ENCODE results near the gene HENMT1. TPM values are rescaled to one million over a fixed set of nuclear protein-coding genes. Genes with fewer than 3 reads are reported as not detected.

HENMT1 gene
- total and polyA plus RNA-seq, 9 of the 15 experiments (the other 6 are each of a cell fraction or from before 2014, with no cell fraction given), result not detected

DNA sequence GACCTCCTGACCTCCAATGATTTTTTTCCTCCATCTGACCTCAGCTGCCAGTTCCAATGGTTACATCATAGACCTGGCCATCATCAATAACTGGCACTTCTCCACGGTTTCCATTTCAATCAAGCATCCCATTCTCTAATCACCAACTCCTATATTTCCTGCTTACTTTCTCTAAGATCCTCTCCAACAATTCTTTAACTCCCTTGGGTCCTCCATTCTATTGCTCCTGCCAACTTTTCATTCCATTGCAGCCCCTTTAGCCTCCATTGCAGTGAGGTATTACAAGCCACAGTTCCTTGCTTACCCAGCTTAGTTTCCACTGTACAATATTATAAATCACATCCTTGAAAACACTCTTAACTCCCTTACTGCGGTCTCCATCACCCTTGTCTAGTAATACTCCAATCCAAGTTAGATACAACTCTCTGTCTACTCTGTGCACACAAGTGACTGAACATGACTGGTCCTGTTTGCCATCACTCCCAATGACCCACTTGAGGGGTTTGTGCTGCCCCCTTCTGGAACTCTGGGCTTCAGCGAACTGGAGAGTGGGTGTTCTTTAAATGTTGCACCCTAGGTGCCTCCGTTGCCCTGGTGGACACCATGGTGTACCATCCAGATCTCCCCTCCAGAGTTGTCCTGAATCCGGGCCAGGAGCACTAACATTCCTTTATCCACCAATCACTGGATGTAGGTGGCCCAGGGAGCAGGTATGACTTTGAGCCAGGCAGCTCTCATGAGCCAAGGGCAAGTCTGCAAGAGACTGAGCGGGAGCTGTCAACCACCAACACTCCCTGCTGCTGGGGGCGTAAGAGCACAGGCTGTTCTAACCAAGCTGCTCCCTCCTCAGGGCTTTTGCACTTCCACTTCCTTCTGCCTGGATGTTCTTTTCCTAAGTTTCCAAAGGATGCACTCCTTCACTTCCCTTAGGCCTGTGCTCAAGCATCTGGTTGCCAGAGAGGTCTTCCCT lies 48.1 kb upstream of the HENMT1 start:
- Histone ChIP-seq H2AFZ (ENCODE audit: low read depth, low read length) (peak overlapping the region; percentile 23; the same call in 1 of the 2 replicates), H3K9ac (ENCODE audit: insufficient read depth in 1 of 2, low read depth in 2 of 2, low read length in 2 of 2) (no peak overlapping the region), H3K79me2 (ENCODE audit: control insufficient read depth, insufficient read depth, low read length) (no peaks in the 10 kb centered on the region), H3K27me3 (ENCODE audit: control insufficient read depth in 2 of 2, insufficient read depth in 2 of 2, low read length in 2 of 2) (peaks cover 0 to 3% of the 10 kb centered on the region in 2 experiments; a peak in 1 of 5 replicates), H3K9me1 (ENCODE audit: control insufficient read depth, insufficient read depth, low read length) (no peaks in the 10 kb centered on the region), H3K4me3 (no peak overlapping the region), H3K36me3 (ENCODE audit: control insufficient read depth, insufficient read depth, low read length) (no peaks in the 10 kb centered on the region), H3K4me1 (replicated peaks in 1 of 2; ENCODE audit: control insufficient read depth in 2 of 2, insufficient read depth in 2 of 2, low read length in 2 of 2) (no peaks in the 10 kb centered on the region), H4K20me1 (replicated peaks; ENCODE audit: control insufficient read depth, insufficient read depth, low read length) (no peaks in the 10 kb centered on the region), H3K9me3 (replicated peaks; ENCODE audit: control insufficient read depth, insufficient read depth, low read depth, low read length) (no peaks in the 10 kb centered on the region), H3K27ac (ENCODE audit: extremely low read depth, low read depth, low read length) (no peak overlapping the region), H3K4me2 (ENCODE audit: insufficient read depth, low read length) (no peak overlapping the region)
- WGBS (ENCODE audit: insufficient coverage, low coverage, missing lambda C conversion rate), result 19% methylated on average over 7 of the region's 7 CpGs
- ATAC-seq (peak; percentile 91), DNase-seq (ENCODE audit: extremely low read depth in 1 of 4, low spot score in 3 of 4) (peak in 3 of 4 experiments; percentile 29 to 80 (median 59)), FAIRE-seq (peak; percentile 87)
- in situ Hi-C loops (cut with MboI), result no loop called here
- intact Hi-C loops (cut with micrococcal nuclease), result loop anchor here (2.0 to 5.0 kb wide), 3 partner anchors 64 to 196 kb away; partner anchors contain the start of gene EEIG2
- POLR2A ChIA-PET, result interaction anchor here (1.0 to 1.7 kb wide), 2 partner anchors 11 to 18 kb away, joined by 3 to 9 read pairs; partner anchors contain the start of gene PRPF38B
- BruUV-seq (replicated peaks), result no TSS peak
- CTCF ChIA-PET (ENCODE audit: low intra/inter-chr PET ratio), result interaction anchor here (0.6 kb wide), 1 partner anchor 898 kb away, joined by 3 read pairs; no protein-coding TSS in a partner anchor
- TF ChIP-seq UBTF (IDR thresholded peaks at IDR 0.05; ENCODE audit: borderline replicate concordance in 1 of 2, low read depth in 2 of 2, low read length in 2 of 2) (peak in 1 of 2 experiments; percentile 77; a peak in 1 of 4 replicates), XRCC4 (IDR thresholded peaks at IDR 0.05; ENCODE audit: extremely low read depth, insufficient read depth, insufficient read length) (no peak), ZKSCAN8 (CRISPR knock-in tag; IDR thresholded peaks at IDR 0.05) (no peak), MAFG (tag; conservative IDR thresholded peaks at IDR 0.05) (no peak), PHF20 (IDR thresholded peaks at IDR 0.05; ENCODE audit: partially characterized antibody) (no peak), SMAD2 (IDR thresholded peaks at IDR 0.05; ENCODE audit: low read depth, low read length) (no peak), RBM25 (IDR thresholded peaks at IDR 0.05; ENCODE audit: low read depth, low read length, severe bottlenecking) (no peak), SMC3 (conservative IDR thresholded peaks at IDR 0.05; ENCODE audit: insufficient read depth, low read depth, low read length) (peak; percentile 63), RFX1 (IDR thresholded peaks at IDR 0.05) (no peak), YBX1 (IDR thresholded peaks at IDR 0.05) (no peak), ATF1 (CRISPR knock-in tag; IDR thresholded peaks at IDR 0.05) (no peak), ATF1 (tag; IDR thresholded peaks at IDR 0.05) (no peak), ZNF12 (CRISPR knock-in tag; IDR thresholded peaks at IDR 0.05) (no peak), STAT5B (CRISPR knock-in tag; IDR thresholded peaks at IDR 0.05) (no peak), TSC22D4 (tag; IDR thresholded peaks at IDR 0.05) (no peak)
- TF ChIP-seq, protein P1, sequence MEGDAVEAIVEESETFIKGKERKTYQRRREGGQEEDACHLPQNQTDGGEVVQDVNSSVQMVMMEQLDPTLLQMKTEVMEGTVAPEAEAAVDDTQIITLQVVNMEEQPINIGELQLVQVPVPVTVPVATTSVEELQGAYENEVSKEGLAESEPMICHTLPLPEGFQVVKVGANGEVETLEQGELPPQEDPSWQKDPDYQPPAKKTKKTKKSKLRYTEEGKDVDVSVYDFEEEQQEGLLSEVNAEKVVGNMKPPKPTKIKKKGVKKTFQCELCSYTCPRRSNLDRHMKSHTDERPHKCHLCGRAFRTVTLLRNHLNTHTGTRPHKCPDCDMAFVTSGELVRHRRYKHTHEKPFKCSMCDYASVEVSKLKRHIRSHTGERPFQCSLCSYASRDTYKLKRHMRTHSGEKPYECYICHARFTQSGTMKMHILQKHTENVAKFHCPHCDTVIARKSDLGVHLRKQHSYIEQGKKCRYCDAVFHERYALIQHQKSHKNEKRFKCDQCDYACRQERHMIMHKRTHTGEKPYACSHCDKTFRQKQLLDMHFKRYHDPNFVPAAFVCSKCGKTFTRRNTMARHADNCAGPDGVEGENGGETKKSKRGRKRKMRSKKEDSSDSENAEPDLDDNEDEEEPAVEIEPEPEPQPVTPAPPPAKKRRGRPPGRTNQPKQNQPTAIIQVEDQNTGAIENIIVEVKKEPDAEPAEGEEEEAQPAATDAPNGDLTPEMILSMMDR (IDR thresholded peaks at IDR 0.05 in 2 of 3, conservative IDR thresholded peaks at IDR 0.05 in 1 of 3; ENCODE audit: insufficient read depth in 2 of 3, low read depth in 1 of 3, low read length in 3 of 3), result peak; percentile 82 to 89 (median 86)
- TF ChIP-seq, protein P2, sequence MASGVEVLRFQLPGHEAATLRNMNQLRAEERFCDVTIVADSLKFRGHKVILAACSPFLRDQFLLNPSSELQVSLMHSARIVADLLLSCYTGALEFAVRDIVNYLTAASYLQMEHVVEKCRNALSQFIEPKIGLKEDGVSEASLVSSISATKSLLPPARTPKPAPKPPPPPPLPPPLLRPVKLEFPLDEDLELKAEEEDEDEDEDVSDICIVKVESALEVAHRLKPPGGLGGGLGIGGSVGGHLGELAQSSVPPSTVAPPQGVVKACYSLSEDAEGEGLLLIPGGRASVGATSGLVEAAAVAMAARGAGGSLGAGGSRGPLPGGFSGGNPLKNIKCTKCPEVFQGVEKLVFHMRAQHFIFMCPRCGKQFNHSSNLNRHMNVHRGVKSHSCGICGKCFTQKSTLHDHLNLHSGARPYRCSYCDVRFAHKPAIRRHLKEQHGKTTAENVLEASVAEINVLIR (CRISPR knock-in tag; IDR thresholded peaks at IDR 0.05), result no peak
